Lower lobe of right lung (tissue), 2 donors: ENCODE measurements around the gene SOWAHD. TPM values are rescaled to one million over a fixed set of nuclear protein-coding genes. Genes with fewer than 3 reads are reported as not detected.

Source experiments
- ATAC-seq, 2 donors: fragments of 200-7000 bp; cut with Tn5 transposase; one replicate each; pipeline ENCODE4 v1.9.1; 2020 to 2022; ENCODE audit warnings: mild to moderate bottlenecking in 2 of 2, moderate library complexity in 2 of 2
- DNase-seq: peaks from one replicate; pipeline ENCODE4 v3.0.0-alpha.2; 2020
- H3K27ac ChIP-seq: fragments of 200-600 bp; one replicate; pipeline ENCODE4 v1.8.0; 2022
- H3K27me3 ChIP-seq: fragments of 200-600 bp; one replicate; pipeline ENCODE4 v1.8.0; 2022; ENCODE audit warnings: low read depth
- H3K36me3 ChIP-seq: fragments of 200-600 bp; one replicate; pipeline ENCODE4 v1.8.0; 2022; ENCODE audit warnings: mild to moderate bottlenecking
- H3K4me1 ChIP-seq: fragments of 200-600 bp; one replicate; pipeline ENCODE4 v1.8.0; 2022
- H3K4me3 ChIP-seq: fragments of 200-600 bp; one replicate; pipeline ENCODE4 v1.8.0; 2022; ENCODE audit warnings: mild to moderate bottlenecking
- H3K9me3 ChIP-seq: fragments of 200-600 bp; one replicate; pipeline ENCODE4 v1.8.0; 2022
- intact Hi-C: fragments of 100-400 bp; cut with DNase I; formaldehyde crosslinking; loops from one replicate; pipeline ENCODE4 v1.11.0; 2022
- total RNA-seq: library from RNA; stranded (reverse); fragmentation: NEBNext Ultra II Directional; extraction: Animal tissue kit (Norgen Biotek cat#: 25700); gene quantifications from one replicate; pipeline ENCODE4 v1.2.1, GENCODE V29; 2021
- TF ChIP-seq, protein P1 (sequence below): fragments of 200-600 bp; IDR thresholded peaks from one replicate; pipeline ENCODE4 v1.8.0; 2022; ENCODE audit warnings: antibody characterized with exemption, mild to moderate bottlenecking
- donor health status: DM: no; HTN: yes; CAD: no; lungs with severe emphysema.

The SOWAHD gene
- total RNA-seq, 1 donor from 2014 or later = 9.6 TPM

GRCh38 chrX:119775517-119776238 lies 17.3 kb downstream of the SOWAHD start:
- TF ChIP-seq, protein P1, sequence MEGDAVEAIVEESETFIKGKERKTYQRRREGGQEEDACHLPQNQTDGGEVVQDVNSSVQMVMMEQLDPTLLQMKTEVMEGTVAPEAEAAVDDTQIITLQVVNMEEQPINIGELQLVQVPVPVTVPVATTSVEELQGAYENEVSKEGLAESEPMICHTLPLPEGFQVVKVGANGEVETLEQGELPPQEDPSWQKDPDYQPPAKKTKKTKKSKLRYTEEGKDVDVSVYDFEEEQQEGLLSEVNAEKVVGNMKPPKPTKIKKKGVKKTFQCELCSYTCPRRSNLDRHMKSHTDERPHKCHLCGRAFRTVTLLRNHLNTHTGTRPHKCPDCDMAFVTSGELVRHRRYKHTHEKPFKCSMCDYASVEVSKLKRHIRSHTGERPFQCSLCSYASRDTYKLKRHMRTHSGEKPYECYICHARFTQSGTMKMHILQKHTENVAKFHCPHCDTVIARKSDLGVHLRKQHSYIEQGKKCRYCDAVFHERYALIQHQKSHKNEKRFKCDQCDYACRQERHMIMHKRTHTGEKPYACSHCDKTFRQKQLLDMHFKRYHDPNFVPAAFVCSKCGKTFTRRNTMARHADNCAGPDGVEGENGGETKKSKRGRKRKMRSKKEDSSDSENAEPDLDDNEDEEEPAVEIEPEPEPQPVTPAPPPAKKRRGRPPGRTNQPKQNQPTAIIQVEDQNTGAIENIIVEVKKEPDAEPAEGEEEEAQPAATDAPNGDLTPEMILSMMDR = no peak
- Histone ChIP-seq H3K4me3 (no peak overlapping the region), H3K27ac (no peak overlapping the region), H3K4me1 (no peaks in the 10 kb centered on the region), H3K36me3 (no peaks in the 10 kb centered on the region), H3K9me3 (no peaks in the 10 kb centered on the region), H3K27me3 (no peaks in the 10 kb centered on the region)
- intact Hi-C loops = no loop called here
- DNase-seq (no peak), ATAC-seq (peak; percentile 32 to 67)

DNA sequence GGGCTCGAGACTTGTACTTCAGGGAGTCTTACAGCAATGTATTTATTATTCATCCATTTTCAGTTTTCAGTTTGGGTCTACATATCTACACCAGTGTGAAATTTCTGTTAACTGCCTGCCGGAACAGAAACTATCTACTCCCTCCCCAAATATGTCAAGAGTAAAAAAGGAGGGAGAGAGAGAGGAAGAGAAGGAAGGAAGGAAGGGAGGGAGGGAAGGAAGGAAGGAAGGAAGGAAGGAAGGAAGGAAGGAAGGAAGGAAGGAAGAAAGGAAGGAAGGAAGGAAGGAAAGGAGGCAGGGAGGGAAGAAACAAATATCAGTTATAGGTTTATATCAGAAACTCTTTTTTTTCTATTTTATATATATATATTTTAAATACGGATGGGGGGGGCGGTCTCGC lies 20.4 kb downstream of the SOWAHD start:
- no peaks in the 10 kb centered on the region for H3K27me3 ChIP-seq
- ATAC-seq (no peak), DNase-seq (no peak)
- H3K36me3 ChIP-seq = no peaks in the 10 kb centered on the region
- no peaks in the 10 kb centered on the region for H3K9me3 ChIP-seq
- H3K27ac ChIP-seq = no peak overlapping the region
- TF ChIP-seq, protein P1 = no peak
- H3K4me3 ChIP-seq = no peak overlapping the region
- H3K4me1 ChIP-seq = no peaks in the 10 kb centered on the region
- intact Hi-C loops = no loop called here

DNA sequence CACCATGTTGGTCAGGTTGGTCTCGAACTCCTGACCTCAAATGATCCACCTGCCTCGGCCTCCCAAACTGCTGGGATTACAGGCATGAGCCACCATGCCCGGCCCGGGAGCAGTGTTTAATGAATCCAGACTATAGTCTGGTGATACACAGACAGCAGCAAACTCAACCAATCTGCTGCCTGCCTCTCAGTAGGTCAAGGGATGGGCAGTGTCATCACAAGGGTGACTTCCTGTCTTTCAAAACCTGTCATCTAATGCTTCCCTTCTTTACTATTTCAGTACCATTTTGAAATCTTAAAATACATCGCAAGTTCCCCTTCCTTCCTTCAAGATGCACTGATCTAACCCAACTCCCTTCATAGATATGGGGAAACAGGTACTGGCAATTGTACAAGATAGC lies 24.6 kb downstream of the SOWAHD start:
- no peaks in the 10 kb centered on the region for H3K27me3 ChIP-seq
- no peak overlapping the region for H3K4me3 ChIP-seq
- ATAC-seq (peak; percentile 57 to 76), DNase-seq (peak; percentile 47)
- peaks cover 22% of the 10 kb centered on the region for H3K36me3 ChIP-seq
- no peaks in the 10 kb centered on the region for H3K4me1 ChIP-seq
- no peak overlapping the region for H3K27ac ChIP-seq
- no peaks in the 10 kb centered on the region for H3K9me3 ChIP-seq
- intact Hi-C loops = no loop called here
- TF ChIP-seq, protein P1 = no peak

DNA sequence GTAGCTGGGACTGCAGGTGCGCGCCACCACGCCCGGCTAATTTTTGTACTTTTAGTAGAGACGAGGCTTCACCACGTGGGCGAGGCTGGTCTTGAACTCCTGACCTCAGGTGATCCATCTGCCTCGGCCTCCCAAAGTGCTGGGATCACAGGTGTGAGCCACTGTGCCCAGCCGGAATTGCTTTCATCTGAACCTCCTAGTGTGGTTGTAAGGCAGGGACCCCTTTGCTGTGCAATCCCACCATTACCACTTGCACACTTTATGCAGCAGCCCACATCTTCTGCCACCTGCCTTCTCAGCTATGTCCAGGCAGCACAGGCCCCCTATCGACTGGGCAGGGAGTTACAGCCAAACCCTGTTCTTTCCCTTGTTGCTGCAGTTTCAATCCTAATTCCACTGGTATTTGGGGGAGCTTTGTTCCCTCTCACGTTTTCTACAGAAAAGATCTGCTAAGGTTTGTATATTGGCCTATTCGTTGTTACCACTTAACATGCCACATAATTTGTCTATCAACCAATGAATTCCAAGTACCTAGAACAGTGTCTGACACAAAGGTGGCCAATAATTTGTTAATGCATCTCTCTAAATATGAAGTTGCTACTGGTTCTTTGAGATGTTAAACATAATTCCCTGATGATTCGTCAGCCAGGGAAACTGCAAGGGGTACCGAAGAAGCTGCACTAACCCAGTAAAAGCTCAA lies 26.5 kb downstream of the SOWAHD start:
- no peaks in the 10 kb centered on the region for H3K27me3 ChIP-seq
- peaks cover 38% of the 10 kb centered on the region for H3K36me3 ChIP-seq
- no peak overlapping the region for H3K4me3 ChIP-seq
- no peaks in the 10 kb centered on the region for H3K9me3 ChIP-seq
- H3K4me1 ChIP-seq = peaks cover 17% of the 10 kb centered on the region
- H3K27ac ChIP-seq = no peak overlapping the region
- ATAC-seq (peak in 1 of 2 donors; percentile 62), DNase-seq (no peak)
- TF ChIP-seq, protein P1 = peak; percentile 41
- intact Hi-C loops = no loop called here

DNA sequence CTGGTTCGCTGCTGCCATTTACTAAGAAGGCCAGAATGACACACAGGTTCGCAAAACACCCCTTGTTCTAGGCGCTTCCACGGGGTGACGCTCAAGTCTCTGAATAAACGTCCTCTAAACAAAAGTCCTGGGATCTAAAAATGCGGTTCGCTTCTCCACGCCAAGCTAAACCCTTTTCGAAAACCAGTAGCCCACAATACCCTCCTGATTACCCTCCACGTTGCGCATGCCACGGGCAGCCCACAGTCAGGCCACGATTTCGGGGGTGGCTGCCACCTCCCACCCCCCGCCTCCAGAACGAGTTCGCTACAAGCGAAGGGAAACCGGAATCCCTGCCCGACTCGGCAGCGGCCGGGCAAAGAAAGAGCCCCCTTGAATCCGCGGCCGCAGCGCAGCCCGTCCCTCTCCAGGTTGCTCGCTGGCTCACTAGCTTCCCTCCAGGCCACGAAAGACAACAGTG lies 32.6 kb downstream of the SOWAHD start:
- DNase-seq (no peak), ATAC-seq (peak; percentile 52 to 53)
- Histone ChIP-seq H3K36me3 (peaks cover 25% of the 10 kb centered on the region), H3K4me3 (peak overlapping the region; percentile 71), H3K27me3 (no peaks in the 10 kb centered on the region), H3K9me3 (no peaks in the 10 kb centered on the region), H3K27ac (peak overlapping the region; percentile 91), H3K4me1 (peaks cover 24% of the 10 kb centered on the region)
- TF ChIP-seq, protein P1 = peak; percentile 15
- intact Hi-C loops = no loop called here
